PC-3 (cell line): ENCODE results near the gene HK1.

Source experiments
- EZH2 ChIP-seq: fragments of 300-600 bp; sonication (generic); IDR thresholded peaks from one replicate; pipeline ENCODE4 v1.6.1; 2017; ENCODE audit warnings: antibody characterized with exemption, mild to moderate bottlenecking, low read length; ENCODE audit not compliant: unreplicated experiment
- EZH2phosphoT487 ChIP-seq: fragments of 300-600 bp; sonication (generic); IDR thresholded peaks from 2 replicates; pipeline ENCODE4 v1.6.1; 2018; ENCODE audit warnings: mild to moderate bottlenecking, antibody characterized with exemption, low read length, borderline replicate concordance
- TF ChIP-seq, protein P1 (sequence below): fragments of 300-600 bp; sonication (generic); conservative IDR thresholded peaks from 2 replicates; pipeline ENCODE4 v1.5.1; 2017; ENCODE audit warnings: antibody characterized with exemption, low read depth, mild to moderate bottlenecking, low read length

DNA sequence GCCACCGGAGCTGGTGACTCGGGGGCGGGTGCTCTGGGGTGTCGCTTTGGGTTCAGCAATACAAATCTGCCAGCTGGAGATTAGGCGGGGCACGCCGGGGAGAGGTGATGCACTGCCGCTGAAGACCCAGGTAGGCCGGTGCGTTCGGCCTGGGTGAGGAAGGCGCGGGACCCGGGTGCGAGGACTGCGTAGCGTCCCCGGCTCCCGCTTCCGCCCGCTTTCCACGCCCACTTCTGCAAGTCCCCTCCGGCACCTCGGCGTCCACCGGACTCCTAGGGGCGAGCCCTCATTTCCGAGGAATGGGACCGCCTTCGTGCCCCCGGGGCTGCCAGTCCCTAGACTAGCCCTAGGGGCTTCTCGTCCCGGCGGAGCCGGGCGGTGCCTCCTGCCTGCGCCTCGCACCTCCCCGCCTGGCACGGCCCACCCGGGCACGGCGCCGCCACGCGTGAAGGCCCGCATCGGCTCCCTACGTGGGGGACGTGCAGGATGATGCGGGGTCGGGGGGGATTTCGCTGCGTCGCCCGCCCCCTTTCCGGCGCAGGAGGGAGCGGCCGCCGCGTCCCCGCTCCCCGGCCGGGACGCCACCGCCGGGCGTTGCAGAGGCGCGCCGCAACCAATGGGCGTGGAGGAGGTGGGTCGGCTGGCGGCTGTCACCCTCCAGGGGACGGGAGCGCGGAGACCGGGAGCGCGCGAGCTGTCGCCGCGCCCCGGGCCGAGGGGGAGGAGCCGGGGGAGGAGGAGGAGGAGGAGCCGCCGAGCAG lies 40.0 kb downstream of the HK1 start:
- TF ChIP-seq, protein P1, sequence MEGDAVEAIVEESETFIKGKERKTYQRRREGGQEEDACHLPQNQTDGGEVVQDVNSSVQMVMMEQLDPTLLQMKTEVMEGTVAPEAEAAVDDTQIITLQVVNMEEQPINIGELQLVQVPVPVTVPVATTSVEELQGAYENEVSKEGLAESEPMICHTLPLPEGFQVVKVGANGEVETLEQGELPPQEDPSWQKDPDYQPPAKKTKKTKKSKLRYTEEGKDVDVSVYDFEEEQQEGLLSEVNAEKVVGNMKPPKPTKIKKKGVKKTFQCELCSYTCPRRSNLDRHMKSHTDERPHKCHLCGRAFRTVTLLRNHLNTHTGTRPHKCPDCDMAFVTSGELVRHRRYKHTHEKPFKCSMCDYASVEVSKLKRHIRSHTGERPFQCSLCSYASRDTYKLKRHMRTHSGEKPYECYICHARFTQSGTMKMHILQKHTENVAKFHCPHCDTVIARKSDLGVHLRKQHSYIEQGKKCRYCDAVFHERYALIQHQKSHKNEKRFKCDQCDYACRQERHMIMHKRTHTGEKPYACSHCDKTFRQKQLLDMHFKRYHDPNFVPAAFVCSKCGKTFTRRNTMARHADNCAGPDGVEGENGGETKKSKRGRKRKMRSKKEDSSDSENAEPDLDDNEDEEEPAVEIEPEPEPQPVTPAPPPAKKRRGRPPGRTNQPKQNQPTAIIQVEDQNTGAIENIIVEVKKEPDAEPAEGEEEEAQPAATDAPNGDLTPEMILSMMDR, result no peak
- TF ChIP-seq EZH2, result no peak
- no peak for TF ChIP-seq EZH2phosphoT487
